NB4 (cell line): ENCODE measurements around the gene SPATA22.
"Not testable (repeated sequence)": the region's sequence is repeated elsewhere in the genome, so short reads cannot be mapped to it uniquely, and the experiment has no call there.

Experiments used
- DNase-seq: peaks from one replicate; pipeline ENCODE4 v3.0.0; 2010; ENCODE audit warnings: low read depth
- H3K4me3 ChIP-seq: one replicate; pipeline ENCODE4 v1.5.1; 2011; ENCODE audit warnings: mild to moderate bottlenecking, low read depth, low read length, moderate library complexity
- CTCF ChIP-seq: IDR thresholded peaks from one replicate; pipeline ENCODE4 v1.5.1; 2012; ENCODE audit warnings: low read depth, low read length
- MAX ChIP-seq: IDR thresholded peaks from 2 replicates; pipeline ENCODE4 v1.6.1; 2011; ENCODE audit warnings: low read depth, low read length
- MYC ChIP-seq: IDR thresholded peaks from 2 replicates; pipeline ENCODE4 v1.6.1; 2011; ENCODE audit warnings: low read depth, low read length
- POLR2A ChIP-seq: IDR thresholded peaks from 2 replicates; pipeline ENCODE4 v1.6.1; 2011; ENCODE audit warnings: mild to moderate bottlenecking; ENCODE audit not compliant: insufficient read length; ENCODE audit errors: extremely low read depth

Gene SPATA22

GRCh38 chr17:3471599-3471998, at the start of gene SPATA22:
Gene SPATA22 (minus strand): TSS chr17:3471819. CDS start chr17:3469325, 2,494 bp downstream.
- DNase-seq = no peak
- TF ChIP-seq POLR2A (no peak), CTCF (no peak), MAX (no peak), MYC (no peak)
- H3K4me3 ChIP-seq = no peak within 1 kb of the TSS

- not testable (repeated sequence) for DNase-seq, H3K4me3 ChIP-seq
Observed at GRCh38 chr17:3519472-3519871, 47.9 kb upstream of the SPATA22 start.

- H3K4me3 ChIP-seq = no peak overlapping the region
- no peak for DNase-seq
- TF ChIP-seq MYC (no peak), CTCF (no peak), MAX (no peak), POLR2A (no peak)
Observed at GRCh38 chr17:3514873-3515272, 43.3 kb upstream of the SPATA22 start.

- not testable (repeated sequence) for DNase-seq, H3K4me3 ChIP-seq
Observed at GRCh38 chr17:3514167-3514566, 42.5 kb upstream of the SPATA22 start.

GRCh38 chr17:3513305-3514035, 41.9 kb upstream of the SPATA22 start:
- no peak overlapping the region for H3K4me3 ChIP-seq
- DNase-seq = no peak
- TF ChIP-seq CTCF = no peak
- no peak for TF ChIP-seq POLR2A
- TF ChIP-seq MYC = no peak
- TF ChIP-seq MAX = no peak

- no peak for DNase-seq
- TF ChIP-seq MAX (no peak), MYC (no peak), POLR2A (no peak), CTCF (no peak)
Observed at GRCh38 chr17:3512505-3513171, 41.0 kb upstream of the SPATA22 start.

More at GRCh38 chr17:3512505-3513171, 41.0 kb upstream of the SPATA22 start:
- H3K4me3 ChIP-seq = no peak overlapping the region
